ENCODE results near the gene FCRL4. TPM values are rescaled to one million over a fixed set of nuclear protein-coding genes. Genes with fewer than 3 reads are reported as not detected.

The FCRL4 gene
- total RNA-seq, 1 donor from 2014 or later, result not detected

DNA sequence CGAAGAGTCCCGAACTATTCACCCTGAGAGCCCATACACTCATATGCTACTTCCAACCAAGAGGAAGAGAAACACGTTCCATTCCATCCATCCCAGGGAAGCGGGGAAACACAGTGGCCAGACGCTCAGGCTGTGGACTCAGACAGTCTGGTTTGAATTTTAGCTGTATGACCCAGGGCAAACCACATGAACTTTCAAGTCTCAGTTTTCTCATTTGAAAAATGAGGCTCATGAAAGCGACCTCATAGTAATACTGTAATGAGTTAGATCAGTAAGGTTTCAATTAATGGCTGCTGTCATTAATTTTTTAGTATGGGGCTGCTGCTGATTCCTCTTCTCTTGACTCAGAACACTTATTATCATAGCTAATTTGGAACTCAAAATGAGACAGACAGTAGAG, 1.5 kb downstream of the FCRL4 start:
- no peaks in the 10 kb centered on the region for H3K9me3 ChIP-seq (ENCODE audit: control insufficient read depth in 3 of 3, low read length in 3 of 3)
- no peaks in the 10 kb centered on the region for H3K4me1 ChIP-seq (ENCODE audit: control insufficient read depth in 3 of 3, insufficient read depth in 3 of 3, low read length in 3 of 3)
- H3K27ac ChIP-seq (ENCODE audit: low read depth, low read length), result no peak overlapping the region
- no peak overlapping the region for H3K4me3 ChIP-seq (ENCODE audit: low read length in 3 of 3)
- no peak overlapping the region for H3K9ac ChIP-seq (ENCODE audit: low read depth in 1 of 3, low read length in 3 of 3)
- H3K36me3 ChIP-seq (ENCODE audit: control insufficient read depth in 3 of 3, insufficient read depth in 3 of 3, low read length in 3 of 3), result no peaks in the 10 kb centered on the region
- H3K27me3 ChIP-seq (ENCODE audit: control insufficient read depth in 3 of 3, insufficient read depth in 3 of 3, low read length in 3 of 3), result no peaks in the 10 kb centered on the region

DNA sequence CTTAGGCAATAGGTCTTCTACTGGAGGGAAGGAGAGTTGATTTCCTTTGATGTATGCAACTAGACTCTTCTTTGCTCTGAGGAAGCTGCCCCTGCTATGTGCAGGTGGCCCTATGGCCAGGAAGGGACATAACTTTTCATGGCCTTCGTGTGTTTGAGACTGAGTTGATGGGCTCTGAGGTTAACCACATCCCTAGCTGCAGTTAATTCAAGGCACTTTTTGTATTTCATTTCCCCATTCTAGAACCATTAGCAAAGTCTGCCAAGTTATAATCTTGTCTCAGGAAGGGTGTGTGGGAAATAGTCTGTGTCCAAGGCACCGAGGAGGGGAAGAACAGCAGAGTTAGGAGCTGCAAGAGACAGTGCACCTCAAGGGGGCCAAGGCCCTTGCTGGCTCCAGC, 2.5 kb downstream of the FCRL4 start:
- H3K27me3 ChIP-seq (ENCODE audit: control insufficient read depth in 3 of 3, insufficient read depth in 3 of 3, low read length in 3 of 3), result no peaks in the 10 kb centered on the region
- no peaks in the 10 kb centered on the region for H3K4me1 ChIP-seq (ENCODE audit: control insufficient read depth in 3 of 3, insufficient read depth in 3 of 3, low read length in 3 of 3)
- no peaks in the 10 kb centered on the region for H3K36me3 ChIP-seq (ENCODE audit: control insufficient read depth in 3 of 3, insufficient read depth in 3 of 3, low read length in 3 of 3)
- H3K9ac ChIP-seq (ENCODE audit: low read depth in 1 of 3, low read length in 3 of 3), result no peak overlapping the region
- no peaks in the 10 kb centered on the region for H3K9me3 ChIP-seq (ENCODE audit: control insufficient read depth in 3 of 3, low read length in 3 of 3)
- no peak overlapping the region for H3K4me3 ChIP-seq (ENCODE audit: low read length in 3 of 3)
- H3K27ac ChIP-seq (ENCODE audit: low read depth, low read length), result no peak overlapping the region

DNA sequence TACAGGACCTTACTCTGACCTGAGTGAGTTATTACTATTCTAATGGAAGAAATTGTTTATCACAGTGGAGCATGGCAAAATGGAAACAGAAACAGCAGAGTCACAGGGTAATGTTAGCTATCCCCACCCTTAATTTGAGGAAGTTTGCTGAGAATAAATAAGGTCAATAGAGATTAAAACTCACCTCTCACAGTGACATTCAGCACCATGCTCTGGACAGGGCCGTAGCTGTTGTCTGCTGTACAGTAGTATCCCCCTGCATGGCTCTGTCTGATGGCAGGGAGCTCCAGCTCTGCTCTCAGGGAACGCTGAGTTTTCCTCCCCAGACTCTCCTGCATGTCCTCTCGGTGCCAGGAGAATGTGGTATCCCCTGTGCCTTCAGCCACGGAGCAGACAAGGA, 11.9 kb downstream of the FCRL4 start:
- Histone ChIP-seq H3K9ac (ENCODE audit: low read depth in 1 of 3, low read length in 3 of 3) (no peak overlapping the region), H3K27ac (ENCODE audit: low read depth, low read length) (no peak overlapping the region), H3K27me3 (ENCODE audit: control insufficient read depth in 3 of 3, insufficient read depth in 3 of 3, low read length in 3 of 3) (peaks cover 4 to 11% (median 6%) of the 10 kb centered on the region in 3 donors), H3K9me3 (ENCODE audit: control insufficient read depth in 3 of 3, low read length in 3 of 3) (no peaks in the 10 kb centered on the region), H3K4me1 (ENCODE audit: control insufficient read depth in 3 of 3, insufficient read depth in 3 of 3, low read length in 3 of 3) (no peaks in the 10 kb centered on the region), H3K4me3 (ENCODE audit: low read length in 3 of 3) (no peak overlapping the region), H3K36me3 (ENCODE audit: control insufficient read depth in 3 of 3, insufficient read depth in 3 of 3, low read length in 3 of 3) (no peaks in the 10 kb centered on the region)

DNA sequence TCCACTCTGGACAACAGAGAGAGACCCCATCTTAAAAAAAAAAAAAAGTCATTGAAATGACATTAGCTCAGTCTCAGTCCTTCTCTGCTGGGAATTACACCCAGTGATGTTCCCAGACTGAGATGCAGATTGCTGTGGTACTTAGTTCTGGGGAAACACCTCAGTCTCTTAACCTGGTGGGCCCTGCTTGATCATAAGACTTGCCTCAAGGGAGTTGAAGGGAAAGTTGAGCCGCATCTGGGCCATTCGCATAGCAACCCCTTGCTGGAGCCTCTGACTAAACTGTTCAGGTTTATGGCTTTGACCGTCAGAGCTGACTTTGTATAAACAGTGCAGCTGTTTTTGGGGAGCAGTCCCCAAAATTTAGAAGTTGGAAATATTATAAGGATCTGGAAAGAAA, 13.4 kb downstream of the FCRL4 start:
- H3K27me3 ChIP-seq (ENCODE audit: control insufficient read depth in 3 of 3, insufficient read depth in 3 of 3, low read length in 3 of 3), result peaks cover 4 to 11% (median 6%) of the 10 kb centered on the region in 3 donors
- no peaks in the 10 kb centered on the region for H3K4me1 ChIP-seq (ENCODE audit: control insufficient read depth in 3 of 3, insufficient read depth in 3 of 3, low read length in 3 of 3)
- H3K9ac ChIP-seq (ENCODE audit: low read depth in 1 of 3, low read length in 3 of 3), result no peak overlapping the region

DNA sequence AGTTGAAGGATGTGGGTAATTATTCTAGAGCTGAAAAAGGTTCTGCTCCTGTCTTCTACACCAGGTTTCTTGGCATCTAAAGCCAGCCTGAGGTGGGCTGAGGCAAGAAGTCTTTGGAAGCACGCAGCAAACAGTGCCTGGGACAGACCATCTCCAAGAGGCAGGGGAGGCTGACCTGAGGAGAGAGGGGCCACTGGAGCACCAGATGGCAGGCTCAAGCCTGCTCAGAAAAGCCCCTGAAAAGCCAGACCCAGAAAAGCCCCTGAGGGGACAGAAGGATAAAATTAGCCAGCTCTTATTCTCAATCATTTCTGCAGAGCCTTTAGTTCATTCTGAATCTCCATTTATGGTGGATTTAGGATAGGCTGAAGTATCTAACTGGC, 17.1 kb downstream of the FCRL4 start:
- Histone ChIP-seq H3K36me3 (ENCODE audit: control insufficient read depth in 3 of 3, insufficient read depth in 3 of 3, low read length in 3 of 3) (no peaks in the 10 kb centered on the region), H3K27me3 (ENCODE audit: control insufficient read depth in 3 of 3, insufficient read depth in 3 of 3, low read length in 3 of 3) (peaks cover 0 to 4% (median 2%) of the 10 kb centered on the region in 3 donors), H3K4me3 (ENCODE audit: low read length in 3 of 3) (no peak overlapping the region), H3K27ac (ENCODE audit: low read depth, low read length) (no peak overlapping the region), H3K9ac (ENCODE audit: low read depth in 1 of 3, low read length in 3 of 3) (no peak overlapping the region), H3K9me3 (ENCODE audit: control insufficient read depth in 3 of 3, low read length in 3 of 3) (no peaks in the 10 kb centered on the region), H3K4me1 (ENCODE audit: control insufficient read depth in 3 of 3, insufficient read depth in 3 of 3, low read length in 3 of 3) (no peaks in the 10 kb centered on the region)

More for the DNA sequence above, 13.4 kb downstream of the FCRL4 start:
- H3K4me3 ChIP-seq (ENCODE audit: low read length in 3 of 3), result no peak overlapping the region
- no peaks in the 10 kb centered on the region for H3K36me3 ChIP-seq (ENCODE audit: control insufficient read depth in 3 of 3, insufficient read depth in 3 of 3, low read length in 3 of 3)
- H3K27ac ChIP-seq (ENCODE audit: low read depth, low read length), result no peak overlapping the region
- no peaks in the 10 kb centered on the region for H3K9me3 ChIP-seq (ENCODE audit: control insufficient read depth in 3 of 3, low read length in 3 of 3)

DNA sequence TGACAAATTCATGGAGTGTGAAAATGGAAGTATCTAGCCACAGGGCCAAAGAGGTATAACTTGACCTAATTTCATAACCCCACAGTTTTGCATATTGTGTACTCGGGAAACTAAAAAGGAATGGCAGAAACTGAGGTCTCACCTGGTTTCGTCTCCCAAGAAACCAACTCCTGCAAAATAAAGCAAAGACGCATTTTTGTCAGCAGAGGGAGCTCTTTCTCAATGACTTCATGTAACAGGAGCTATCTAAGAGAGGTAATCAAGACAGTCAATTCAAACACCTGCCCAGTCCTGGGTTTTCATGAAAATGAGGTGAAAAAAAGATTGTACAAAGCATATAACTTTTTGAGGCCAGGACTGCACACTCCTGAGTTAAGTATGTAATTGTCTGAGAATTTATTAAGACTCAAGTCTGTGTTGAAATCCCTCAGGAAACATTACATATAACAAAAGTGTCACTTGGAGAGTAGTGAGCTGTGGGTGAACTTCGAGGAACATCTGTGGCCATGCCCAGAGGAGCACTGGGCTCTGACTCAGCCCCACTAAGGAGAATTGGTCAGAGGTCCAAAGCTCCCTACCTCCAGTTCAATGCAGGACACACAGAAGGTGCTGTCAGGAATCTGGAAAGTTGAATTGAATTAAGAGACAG, 17.6 kb downstream of the FCRL4 start:
- H3K36me3 ChIP-seq (ENCODE audit: control insufficient read depth in 3 of 3, insufficient read depth in 3 of 3, low read length in 3 of 3), result no peaks in the 10 kb centered on the region
- H3K4me1 ChIP-seq (ENCODE audit: control insufficient read depth in 3 of 3, insufficient read depth in 3 of 3, low read length in 3 of 3), result no peaks in the 10 kb centered on the region
- H3K27ac ChIP-seq (ENCODE audit: low read depth, low read length), result no peak overlapping the region
- peaks cover 0 to 2% (median 0%) of the 10 kb centered on the region in 3 donors for H3K27me3 ChIP-seq (ENCODE audit: control insufficient read depth in 3 of 3, insufficient read depth in 3 of 3, low read length in 3 of 3)
- H3K9me3 ChIP-seq (ENCODE audit: control insufficient read depth in 3 of 3, low read length in 3 of 3), result no peaks in the 10 kb centered on the region
- H3K4me3 ChIP-seq (ENCODE audit: low read length in 3 of 3), result no peak overlapping the region
- H3K9ac ChIP-seq (ENCODE audit: low read depth in 1 of 3, low read length in 3 of 3), result no peak overlapping the region

DNA sequence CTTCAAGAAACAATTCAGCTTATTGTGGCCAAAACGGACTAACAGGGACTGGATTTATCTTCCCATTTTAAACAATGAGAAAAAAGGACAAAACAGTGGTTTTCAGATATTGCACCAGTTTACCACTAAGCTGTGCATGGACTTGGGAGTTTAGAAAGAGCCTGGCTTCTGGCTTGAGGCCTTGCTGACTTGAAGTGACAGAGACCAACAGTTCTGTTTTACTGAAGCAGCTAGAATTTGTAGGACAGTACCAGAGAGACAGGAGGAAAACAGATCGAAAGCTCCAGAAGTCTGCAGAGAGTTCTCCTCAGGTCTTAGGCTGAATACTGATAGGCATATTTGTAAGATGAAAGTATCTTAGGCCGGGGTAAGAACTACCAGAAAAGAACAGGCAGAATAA, 20.5 kb downstream of the FCRL4 start:
- no peaks in the 10 kb centered on the region for H3K36me3 ChIP-seq (ENCODE audit: control insufficient read depth in 3 of 3, insufficient read depth in 3 of 3, low read length in 3 of 3)
- H3K4me3 ChIP-seq (ENCODE audit: low read length in 3 of 3), result no peak overlapping the region
- H3K9ac ChIP-seq (ENCODE audit: low read depth in 1 of 3, low read length in 3 of 3), result no peak overlapping the region
- no peak overlapping the region for H3K27ac ChIP-seq (ENCODE audit: low read depth, low read length)
- H3K27me3 ChIP-seq (ENCODE audit: control insufficient read depth in 3 of 3, insufficient read depth in 3 of 3, low read length in 3 of 3), result no peaks in the 10 kb centered on the region
- H3K9me3 ChIP-seq (ENCODE audit: control insufficient read depth in 3 of 3, low read length in 3 of 3), result no peaks in the 10 kb centered on the region
- H3K4me1 ChIP-seq (ENCODE audit: control insufficient read depth in 3 of 3, insufficient read depth in 3 of 3, low read length in 3 of 3), result no peaks in the 10 kb centered on the region

DNA sequence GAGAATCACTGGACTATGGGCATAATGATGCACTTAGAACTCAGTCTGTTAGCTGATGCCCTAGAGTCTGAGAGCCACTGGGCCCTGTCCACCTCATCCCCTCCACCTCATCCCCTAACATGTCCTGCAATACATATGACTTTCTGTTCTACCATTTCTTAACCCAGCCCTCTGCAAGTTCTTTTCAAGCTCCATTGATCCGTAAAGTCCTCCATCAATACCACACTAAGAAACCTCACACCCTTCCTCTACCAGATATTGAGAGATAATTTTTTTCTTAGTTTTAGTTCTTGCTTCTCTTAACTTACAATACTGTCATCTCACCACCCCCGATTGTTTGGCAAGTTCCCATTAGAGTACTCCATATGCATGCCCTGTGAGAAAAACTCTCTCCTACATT, 22.1 kb downstream of the FCRL4 start:
- no peak overlapping the region for H3K9ac ChIP-seq (ENCODE audit: low read depth in 1 of 3, low read length in 3 of 3)
- no peak overlapping the region for H3K4me3 ChIP-seq (ENCODE audit: low read length in 3 of 3)
- H3K36me3 ChIP-seq (ENCODE audit: control insufficient read depth in 3 of 3, insufficient read depth in 3 of 3, low read length in 3 of 3), result no peaks in the 10 kb centered on the region
- H3K27ac ChIP-seq (ENCODE audit: low read depth, low read length), result no peak overlapping the region
- no peaks in the 10 kb centered on the region for H3K27me3 ChIP-seq (ENCODE audit: control insufficient read depth in 3 of 3, insufficient read depth in 3 of 3, low read length in 3 of 3)
- no peaks in the 10 kb centered on the region for H3K9me3 ChIP-seq (ENCODE audit: control insufficient read depth in 3 of 3, low read length in 3 of 3)
- H3K4me1 ChIP-seq (ENCODE audit: control insufficient read depth in 3 of 3, insufficient read depth in 3 of 3, low read length in 3 of 3), result no peaks in the 10 kb centered on the region

DNA sequence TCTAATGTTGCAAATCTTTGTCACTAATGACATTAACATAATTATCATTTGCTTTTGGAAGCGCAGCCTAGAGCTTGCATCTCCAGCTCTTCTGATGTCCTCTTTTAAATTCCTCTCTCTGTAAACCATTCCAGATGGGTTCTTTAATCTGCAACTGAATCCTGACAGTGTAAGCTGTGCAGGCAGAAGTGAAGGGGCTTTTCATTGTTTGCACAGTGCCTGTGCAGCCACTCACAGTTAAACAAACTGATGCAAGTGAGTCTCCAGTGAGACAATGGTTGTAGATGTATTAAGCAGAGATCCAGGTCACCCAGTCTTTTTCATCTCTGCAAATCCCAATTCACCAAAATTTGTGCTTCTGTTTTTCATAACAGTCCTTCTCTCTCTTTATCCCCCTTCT, 23.0 kb downstream of the FCRL4 start:
- Histone ChIP-seq H3K27ac (ENCODE audit: low read depth, low read length) (no peak overlapping the region), H3K9ac (ENCODE audit: low read depth in 1 of 3, low read length in 3 of 3) (no peak overlapping the region), H3K4me3 (ENCODE audit: low read length in 3 of 3) (no peak overlapping the region), H3K4me1 (ENCODE audit: control insufficient read depth in 3 of 3, insufficient read depth in 3 of 3, low read length in 3 of 3) (no peaks in the 10 kb centered on the region), H3K27me3 (ENCODE audit: control insufficient read depth in 3 of 3, insufficient read depth in 3 of 3, low read length in 3 of 3) (no peaks in the 10 kb centered on the region), H3K9me3 (ENCODE audit: control insufficient read depth in 3 of 3, low read length in 3 of 3) (no peaks in the 10 kb centered on the region), H3K36me3 (ENCODE audit: control insufficient read depth in 3 of 3, insufficient read depth in 3 of 3, low read length in 3 of 3) (no peaks in the 10 kb centered on the region)

DNA sequence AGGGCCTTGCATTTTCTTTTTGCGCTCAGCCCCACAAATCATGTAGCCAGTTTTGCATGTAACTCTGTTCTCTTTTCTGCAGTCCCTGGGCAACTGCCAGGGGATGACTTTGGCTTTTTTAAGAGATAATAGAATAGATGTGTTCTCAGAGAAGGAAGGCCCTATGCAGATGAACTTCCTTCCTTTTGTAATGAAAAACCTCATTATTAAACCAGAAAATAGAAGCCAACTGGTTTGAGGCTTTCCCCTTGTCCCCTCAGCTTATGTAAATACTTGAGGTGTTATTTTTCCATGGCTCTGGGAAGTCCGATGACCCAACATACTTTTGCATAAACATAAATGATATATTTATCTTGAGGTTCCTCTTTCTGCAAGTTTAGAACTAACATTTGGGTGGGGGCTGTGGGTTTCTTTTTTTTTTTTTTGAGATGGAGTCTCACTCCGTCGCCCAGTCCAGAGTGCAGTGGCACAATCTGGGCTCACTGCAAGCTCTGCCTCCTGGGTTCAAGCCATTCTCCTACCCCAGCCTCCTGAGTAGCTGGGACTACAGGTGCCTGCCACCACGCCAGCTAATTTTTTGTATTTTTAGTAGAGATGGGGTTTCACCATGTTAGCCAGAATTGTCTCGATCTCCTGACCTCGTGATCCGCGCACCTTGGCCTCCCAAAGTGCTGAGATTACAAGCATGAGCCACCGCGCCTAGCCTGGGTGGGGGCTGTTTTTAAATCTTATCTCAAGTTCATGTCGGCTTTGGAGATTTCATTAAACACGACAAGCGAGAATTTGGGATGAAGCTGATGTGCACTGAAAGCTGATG, 31.2 kb downstream of the FCRL4 start:
- H3K4me3 ChIP-seq (ENCODE audit: low read length in 3 of 3), result no peak overlapping the region
- H3K9me3 ChIP-seq (ENCODE audit: control insufficient read depth in 3 of 3, low read length in 3 of 3), result no peaks in the 10 kb centered on the region
- H3K27me3 ChIP-seq (ENCODE audit: control insufficient read depth in 3 of 3, insufficient read depth in 3 of 3, low read length in 3 of 3), result peaks cover 0 to 2% (median 0%) of the 10 kb centered on the region in 3 donors
- H3K9ac ChIP-seq (ENCODE audit: low read depth in 1 of 3, low read length in 3 of 3), result no peak overlapping the region
- no peak overlapping the region for H3K27ac ChIP-seq (ENCODE audit: low read depth, low read length)
- H3K36me3 ChIP-seq (ENCODE audit: control insufficient read depth in 3 of 3, insufficient read depth in 3 of 3, low read length in 3 of 3), result no peaks in the 10 kb centered on the region
- no peaks in the 10 kb centered on the region for H3K4me1 ChIP-seq (ENCODE audit: control insufficient read depth in 3 of 3, insufficient read depth in 3 of 3, low read length in 3 of 3)

All from skeletal muscle tissue (tissue), 4 donors.